PC-3 (cell line): Measurements from ENCODE around the gene HUS1. TPM values are rescaled to one million over a fixed set of nuclear protein-coding genes. Genes with fewer than 3 reads are reported as not detected.

Experiments used
- ATAC-seq: fragments of 200-7000 bp; cut with Tn5 transposase; 2 replicates; pipeline ENCODE4 v1.9.1; 2020; ENCODE audit warnings: mild to moderate bottlenecking, moderate library complexity
- BruUV-seq: library from RNA; stranded (reverse); fragments of 400-500 nt; replicated peaks from 2 replicates; lab custom pipeline; 2021; lab: Mats Ljungman, UMichigan
- CTCF ChIA-PET: fragments of 300-600 bp; sonication (Branson Sonifier 250); formaldehyde crosslinking; loops from one replicate; lab custom pipeline; 2022; ENCODE audit warnings: antibody characterized with exemption; lab: Charles Lee
- POLR2A ChIA-PET: fragments of 300-600 bp; sonication (Branson Sonifier 250); formaldehyde crosslinking; loops from one replicate; lab custom pipeline; 2022; ENCODE audit warnings: antibody characterized with exemption; ENCODE audit not compliant: unreplicated experiment; lab: Charles Lee
- DNase-seq: peaks from one replicate; pipeline ENCODE4 v3.0.0-alpha.2; 2015
- H2AFZ ChIP-seq: fragments of 300-600 bp; sonication (generic); 2 replicates; pipeline ENCODE4 v1.6.0; 2016; ENCODE audit warnings: antibody characterized with exemption, low read length
- H3F3A ChIP-seq: fragments of 300-600 bp; sonication (generic); one replicate; pipeline ENCODE4 v1.6.0; 2017; ENCODE audit warnings: antibody characterized with exemption, low read length, control low read depth, mild to moderate bottlenecking; ENCODE audit not compliant: unreplicated experiment
- H3K27ac ChIP-seq: fragments of 300-600 bp; sonication (generic); 2 replicates; pipeline ENCODE4 v1.5.1; 2016; ENCODE audit warnings: mild to moderate bottlenecking, low read length
- H3K27me3 ChIP-seq: fragments of 300-600 bp; sonication (generic); 2 replicates; pipeline ENCODE4 v1.6.1; 2016; ENCODE audit warnings: low read length, mixed read lengths
- H3K36me3 ChIP-seq: fragments of 300-600 bp; sonication (generic); 2 replicates; pipeline ENCODE4 v1.6.1; 2016; ENCODE audit warnings: low read depth, mixed run types, low read length, mixed read lengths
- H3K4me1 ChIP-seq: fragments of 300-600 bp; sonication (generic); 2 replicates; pipeline ENCODE4 v1.5.1; 2016; ENCODE audit warnings: low read length; ENCODE audit not compliant: insufficient read depth
- H3K4me2 ChIP-seq: fragments of 300-600 bp; sonication (generic); 2 replicates; pipeline ENCODE4 v1.6.0; 2016; ENCODE audit warnings: low read length
- H3K4me3 ChIP-seq: fragments of 300-600 bp; sonication (generic); 2 replicates; pipeline ENCODE4 v1.5.1; 2016; ENCODE audit warnings: mild to moderate bottlenecking, low read length, mixed read lengths
- H3K79me2 ChIP-seq: fragments of 300-600 bp; sonication (generic); 2 replicates; pipeline ENCODE4 v1.6.1; 2017; ENCODE audit warnings: low read length, mixed read lengths
- H3K9ac ChIP-seq: fragments of 300-600 bp; sonication (generic); 2 replicates; pipeline ENCODE4 v1.6.0; 2016; ENCODE audit warnings: mild to moderate bottlenecking, low read length
- H3K9me2 ChIP-seq: fragments of 300-600 bp; sonication (generic); replicated peaks from 2 replicates; pipeline ENCODE4 v1.6.1; 2016; ENCODE audit warnings: mixed run types, low read length, mixed read lengths
- H3K9me3 ChIP-seq: fragments of 300-600 bp; sonication (generic); 2 replicates; pipeline ENCODE4 v1.6.1; 2016; ENCODE audit warnings: low read length, mixed read lengths
- H4K20me1 ChIP-seq: fragments of 300-600 bp; sonication (generic); 2 replicates; pipeline ENCODE4 v1.6.1; 2016; ENCODE audit warnings: low read length, mixed read lengths
- CTCF ChIP-seq: fragments of 300-600 bp; sonication (generic); conservative IDR thresholded peaks from 2 replicates; pipeline ENCODE4 v1.5.1; 2017; ENCODE audit warnings: antibody characterized with exemption, low read depth, mild to moderate bottlenecking, low read length
- EZH2 ChIP-seq: fragments of 300-600 bp; sonication (generic); IDR thresholded peaks from one replicate; pipeline ENCODE4 v1.6.1; 2017; ENCODE audit warnings: antibody characterized with exemption, mild to moderate bottlenecking, low read length; ENCODE audit not compliant: unreplicated experiment
- EZH2phosphoT487 ChIP-seq: fragments of 300-600 bp; sonication (generic); IDR thresholded peaks from 2 replicates; pipeline ENCODE4 v1.6.1; 2018; ENCODE audit warnings: mild to moderate bottlenecking, antibody characterized with exemption, low read length, borderline replicate concordance
- intact Hi-C: fragments of 100-400 bp; cut with micrococcal nuclease; formaldehyde crosslinking; loops from 2 replicates; pipeline ENCODE4 v1.9.0; 2023
- total RNA-seq: library from RNA; depleted of rRNA; stranded (reverse); fragments of >200 nt; gene quantifications from 2 replicates; pipeline ENCODE4 v1.2.3, GENCODE V29; 2014

Gene HUS1
- total RNA-seq, 1 experiment from 2014 or later, result 23.2 TPM

- no TSS peak for BruUV-seq
- Histone ChIP-seq H3K9ac (no peak overlapping the region), H2AFZ (no peak overlapping the region), H3K4me2 (no peak overlapping the region), H3K4me1 (peaks cover 5% of the 10 kb centered on the region; the same call in 1 of the 2 replicates), H3K27me3 (no peaks in the 10 kb centered on the region), H3K27ac (no peak overlapping the region), H3K36me3 (peaks cover 54% of the 10 kb centered on the region), H3F3A (no peaks in the 10 kb centered on the region), H3K79me2 (no peaks in the 10 kb centered on the region), H3K4me3 (no peak overlapping the region), H3K9me3 (no peaks in the 10 kb centered on the region), H4K20me1 (no peaks in the 10 kb centered on the region), H3K9me2 (no peaks in the 10 kb centered on the region)
- ChIA-PET POLR2A (interaction anchor here (0.6 kb wide), 1 partner anchor 11 kb away, joined by 7 read pairs; no protein-coding TSS in a partner anchor), CTCF (interaction anchor here (0.6 kb wide), 2 partner anchors 22 to 75 kb away, joined by 3 read pairs; no protein-coding TSS in a partner anchor)
- DNase-seq (no peak), ATAC-seq (no peak)
- intact Hi-C loops, result no loop called here
- TF ChIP-seq EZH2 (no peak), EZH2phosphoT487 (no peak), CTCF (no peak)
These were observed 12.3 kb downstream of the HUS1 start for GRCh38 chr7:47967123-47967522.

GRCh38 chr7:47965456-47965855 lies 14.0 kb downstream of the HUS1 start:
- no peak overlapping the region for H3K9ac ChIP-seq
- H3K4me2 ChIP-seq, result no peak overlapping the region
- no peaks in the 10 kb centered on the region for H4K20me1 ChIP-seq
- H3K79me2 ChIP-seq, result no peaks in the 10 kb centered on the region
- TF ChIP-seq EZH2phosphoT487, result no peak
- no peak for TF ChIP-seq EZH2
- TF ChIP-seq CTCF, result no peak
- CTCF ChIA-PET, result no interaction called here
- intact Hi-C loops, result no loop called here
- no TSS peak for BruUV-seq
- no peak overlapping the region for H3K27ac ChIP-seq
- ATAC-seq (no peak), DNase-seq (no peak)
- H3K4me1 ChIP-seq, result peaks cover 5% of the 10 kb centered on the region; the same call in 1 of the 2 replicates
- no peaks in the 10 kb centered on the region for H3K27me3 ChIP-seq
- no peak overlapping the region for H3K4me3 ChIP-seq
- H3F3A ChIP-seq, result no peaks in the 10 kb centered on the region
- H3K9me2 ChIP-seq, result no peaks in the 10 kb centered on the region
- peaks cover 61% of the 10 kb centered on the region for H3K36me3 ChIP-seq
- POLR2A ChIA-PET, result no interaction called here
- H2AFZ ChIP-seq, result no peak overlapping the region
- no peaks in the 10 kb centered on the region for H3K9me3 ChIP-seq

GRCh38 chr7:47962262-47962661 lies 17.2 kb downstream of the HUS1 start:
- no TSS peak for BruUV-seq
- Histone ChIP-seq H3K27ac (no peak overlapping the region), H3K4me1 (no peaks in the 10 kb centered on the region), H2AFZ (no peak overlapping the region), H3K9me3 (no peaks in the 10 kb centered on the region), H3K36me3 (peaks cover 46% of the 10 kb centered on the region), H3K4me3 (no peak overlapping the region), H3F3A (no peaks in the 10 kb centered on the region), H3K27me3 (no peaks in the 10 kb centered on the region), H4K20me1 (no peaks in the 10 kb centered on the region), H3K9ac (no peak overlapping the region), H3K79me2 (no peaks in the 10 kb centered on the region), H3K4me2 (no peak overlapping the region), H3K9me2 (no peaks in the 10 kb centered on the region)
- ATAC-seq (no peak), DNase-seq (no peak)
- ChIA-PET POLR2A (no interaction called here), CTCF (no interaction called here)
- intact Hi-C loops, result no loop called here
- TF ChIP-seq EZH2, result no peak
- no peak for TF ChIP-seq EZH2phosphoT487
- TF ChIP-seq CTCF, result no peak
